ENCODE measurements around the gene PNISR. TPM values are rescaled to one million over a fixed set of nuclear protein-coding genes. Genes with fewer than 3 reads are reported as not detected.

PNISR gene
- total and polyA plus RNA-seq, 2 experiments from 2014 or later, result 80.8 to 88.7 TPM

- H3K36me3 ChIP-seq (replicated peaks; ENCODE audit: insufficient read depth, low read depth), result no peaks in the 10 kb centered on the region
- H3K27ac ChIP-seq, result peak within 1 kb of the TSS; percentile 91
- H4K20me1 ChIP-seq (ENCODE audit: insufficient read depth, poor library complexity, severe bottlenecking), result no peaks in the 10 kb centered on the region
- H3K9me2 ChIP-seq (replicated peaks; ENCODE audit: insufficient read depth), result no peaks in the 10 kb centered on the region
- peak within 1 kb of the TSS; percentile 90 for H3K4me2 ChIP-seq
- H3K4me1 ChIP-seq (ENCODE audit: insufficient read depth), result peaks cover 5% of the 10 kb centered on the region
- TF ChIP-seq, protein P1, sequence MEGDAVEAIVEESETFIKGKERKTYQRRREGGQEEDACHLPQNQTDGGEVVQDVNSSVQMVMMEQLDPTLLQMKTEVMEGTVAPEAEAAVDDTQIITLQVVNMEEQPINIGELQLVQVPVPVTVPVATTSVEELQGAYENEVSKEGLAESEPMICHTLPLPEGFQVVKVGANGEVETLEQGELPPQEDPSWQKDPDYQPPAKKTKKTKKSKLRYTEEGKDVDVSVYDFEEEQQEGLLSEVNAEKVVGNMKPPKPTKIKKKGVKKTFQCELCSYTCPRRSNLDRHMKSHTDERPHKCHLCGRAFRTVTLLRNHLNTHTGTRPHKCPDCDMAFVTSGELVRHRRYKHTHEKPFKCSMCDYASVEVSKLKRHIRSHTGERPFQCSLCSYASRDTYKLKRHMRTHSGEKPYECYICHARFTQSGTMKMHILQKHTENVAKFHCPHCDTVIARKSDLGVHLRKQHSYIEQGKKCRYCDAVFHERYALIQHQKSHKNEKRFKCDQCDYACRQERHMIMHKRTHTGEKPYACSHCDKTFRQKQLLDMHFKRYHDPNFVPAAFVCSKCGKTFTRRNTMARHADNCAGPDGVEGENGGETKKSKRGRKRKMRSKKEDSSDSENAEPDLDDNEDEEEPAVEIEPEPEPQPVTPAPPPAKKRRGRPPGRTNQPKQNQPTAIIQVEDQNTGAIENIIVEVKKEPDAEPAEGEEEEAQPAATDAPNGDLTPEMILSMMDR (IDR thresholded peaks at IDR 0.05; ENCODE audit: poor library complexity), result no peak
- TF ChIP-seq EZH2phosphoT487 (IDR thresholded peaks at IDR 0.05; ENCODE audit: low read depth, severe bottlenecking, unreplicated experiment) (no peak), EZH2 (IDR thresholded peaks at IDR 0.05; ENCODE audit: borderline replicate concordance) (no peak)
- peak; percentile 84 for DNase-seq (ENCODE audit: low spot score)
- H3K27me3 ChIP-seq, result no peaks in the 10 kb centered on the region
- H2AFZ ChIP-seq, result peak within 1 kb of the TSS; percentile 100
- WGBS (ENCODE audit: low lambda C conversion rate, missing lambda C conversion rate), result 13% methylated on average over 56 of the region's 56 CpGs
- H3K4me3 ChIP-seq, result peak within 1 kb of the TSS; percentile 93
- no peaks in the 10 kb centered on the region for H3K9me3 ChIP-seq (ENCODE audit: low read depth)
- no peaks in the 10 kb centered on the region for H3K79me2 ChIP-seq
These were observed 31.2 kb downstream of the PNISR start, which contains the start of gene COQ3 for GRCh38 chr6:99393698-99394531. Gene COQ3, minus strand, starts transcription at chr6:99394195. Its CDS starts 16 bp downstream, at chr6:99394179.

DNA sequence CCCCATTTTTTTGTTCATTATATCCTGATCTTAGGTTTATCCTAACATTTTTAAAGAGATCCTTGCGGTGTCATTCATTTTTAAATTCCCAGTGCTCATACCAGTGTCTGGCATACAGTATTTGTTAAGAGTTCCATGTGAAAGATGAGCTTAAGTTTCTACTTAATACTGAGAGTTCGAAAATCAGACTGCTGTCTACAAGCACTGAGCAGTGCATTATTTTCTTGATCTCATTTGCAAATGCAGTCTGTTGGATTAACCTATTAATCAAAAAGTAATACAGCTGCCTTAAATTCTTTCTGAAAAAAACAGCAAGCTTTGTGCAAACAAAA, 31.8 kb downstream of the PNISR start:
- TF ChIP-seq, protein P1 (IDR thresholded peaks at IDR 0.05; ENCODE audit: poor library complexity), result no peak
- TF ChIP-seq EZH2phosphoT487 (IDR thresholded peaks at IDR 0.05; ENCODE audit: low read depth, severe bottlenecking, unreplicated experiment), result no peak
- no peak for TF ChIP-seq EZH2 (IDR thresholded peaks at IDR 0.05; ENCODE audit: borderline replicate concordance)
- peak overlapping the region; percentile 91 for H3K27ac ChIP-seq
- H2AFZ ChIP-seq, result peak overlapping the region; percentile 100
- H3K4me2 ChIP-seq, result peak overlapping the region; percentile 90
- H3K4me3 ChIP-seq, result peak overlapping the region; percentile 93
- H3K27me3 ChIP-seq, result no peaks in the 10 kb centered on the region
- H4K20me1 ChIP-seq (ENCODE audit: insufficient read depth, poor library complexity, severe bottlenecking), result no peaks in the 10 kb centered on the region
- H3K9me3 ChIP-seq (ENCODE audit: low read depth), result no peaks in the 10 kb centered on the region
- H3K9me2 ChIP-seq (replicated peaks; ENCODE audit: insufficient read depth), result no peaks in the 10 kb centered on the region
- H3K36me3 ChIP-seq (replicated peaks; ENCODE audit: insufficient read depth, low read depth), result no peaks in the 10 kb centered on the region
- 43% methylated on average over 2 of the region's 2 CpGs for WGBS (ENCODE audit: low lambda C conversion rate, missing lambda C conversion rate)
- H3K79me2 ChIP-seq, result no peaks in the 10 kb centered on the region
- peaks cover 5% of the 10 kb centered on the region for H3K4me1 ChIP-seq (ENCODE audit: insufficient read depth)
- no peak for DNase-seq (ENCODE audit: low spot score)

DNA sequence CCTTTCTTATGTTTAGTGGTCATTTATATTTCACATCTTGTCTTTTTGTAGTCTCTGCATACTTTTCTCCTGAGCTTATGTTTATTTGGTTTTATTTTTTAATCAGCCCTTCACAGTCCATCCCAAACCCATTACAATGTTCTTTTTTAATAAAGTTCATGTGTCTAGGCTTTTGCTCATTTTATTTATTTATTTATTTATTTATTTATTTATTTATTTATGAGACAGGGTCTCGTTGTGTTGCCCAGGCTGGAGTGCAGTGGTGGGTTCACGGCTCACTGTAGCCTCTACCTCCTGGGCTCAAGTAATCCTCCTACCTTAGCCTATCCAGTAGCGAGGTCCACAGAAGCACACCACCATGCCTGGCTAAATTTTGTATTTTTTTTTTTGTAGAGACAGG, 34.2 kb downstream of the PNISR start:
- Histone ChIP-seq H3K9me2 (replicated peaks; ENCODE audit: insufficient read depth) (no peaks in the 10 kb centered on the region), H3K9me3 (ENCODE audit: low read depth) (no peaks in the 10 kb centered on the region), H3K79me2 (no peaks in the 10 kb centered on the region), H3K4me3 (no peak overlapping the region), H3K4me1 (ENCODE audit: insufficient read depth) (peaks cover 5% of the 10 kb centered on the region), H3K4me2 (no peak overlapping the region), H3K27ac (no peak overlapping the region), H4K20me1 (ENCODE audit: insufficient read depth, poor library complexity, severe bottlenecking) (no peaks in the 10 kb centered on the region), H2AFZ (no peak overlapping the region), H3K36me3 (replicated peaks; ENCODE audit: insufficient read depth, low read depth) (no peaks in the 10 kb centered on the region), H3K27me3 (no peaks in the 10 kb centered on the region)
- no peak for TF ChIP-seq EZH2phosphoT487 (IDR thresholded peaks at IDR 0.05; ENCODE audit: low read depth, severe bottlenecking, unreplicated experiment)
- TF ChIP-seq, protein P1 (IDR thresholded peaks at IDR 0.05; ENCODE audit: poor library complexity), result no peak
- TF ChIP-seq EZH2 (IDR thresholded peaks at IDR 0.05; ENCODE audit: borderline replicate concordance), result no peak
- 90% methylated on average over 3 of the region's 3 CpGs for WGBS (ENCODE audit: low lambda C conversion rate, missing lambda C conversion rate)
- DNase-seq (ENCODE audit: low spot score), result no peak

Data from hepatocyte (in vitro differentiated cells).